LNCaP clone FGC (cell line): ENCODE results near the gene SAMSN1.

Source experiments
- DNase-seq: peaks from one replicate; pipeline ENCODE4 v3.0.0-alpha.2; 2011; ENCODE audit warnings: low read depth
- H3K4me3 ChIP-seq: 2 replicates; pipeline ENCODE4 v1.5.1; 2011; ENCODE audit warnings: mild to moderate bottlenecking, low read depth, low read length, control low read depth
- CTCF ChIP-seq: IDR thresholded peaks from 2 replicates; pipeline ENCODE4 v1.5.1; 2012; ENCODE audit warnings: mild to moderate bottlenecking; ENCODE audit not compliant: control insufficient read depth, insufficient read depth; ENCODE audit errors: extremely low read depth

Gene SAMSN1

GRCh38 chr21:14466715-14467114 lies 79.4 kb downstream of the SAMSN1 start:
- H3K4me3 ChIP-seq: no peak overlapping the region
- DNase-seq: no peak
- TF ChIP-seq CTCF: no peak

GRCh38 chr21:14457762-14458161 lies 88.4 kb downstream of the SAMSN1 start:
- no peak overlapping the region for H3K4me3 ChIP-seq
- TF ChIP-seq CTCF: no peak
- no peak for DNase-seq

GRCh38 chr21:14456911-14457310 lies 89.2 kb downstream of the SAMSN1 start:
- TF ChIP-seq CTCF: no peak
- DNase-seq: no peak

GRCh38 chr21:14454016-14455009 lies 91.8 kb downstream of the SAMSN1 start:
- no peak overlapping the region for H3K4me3 ChIP-seq
- no peak for DNase-seq
- TF ChIP-seq CTCF: no peak

More at GRCh38 chr21:14456911-14457310, 89.2 kb downstream of the SAMSN1 start:
- H3K4me3 ChIP-seq: no peak overlapping the region

- TF ChIP-seq CTCF: no peak
- DNase-seq: no peak
- no peak overlapping the region for H3K4me3 ChIP-seq
Measured at GRCh38 chr21:14453339-14454015, 92.6 kb downstream of the SAMSN1 start.

GRCh38 chr21:14452727-14453241 lies 93.3 kb downstream of the SAMSN1 start:
- DNase-seq: no peak

More at GRCh38 chr21:14452727-14453241, 93.3 kb downstream of the SAMSN1 start:
- H3K4me3 ChIP-seq: no peak overlapping the region
- no peak for TF ChIP-seq CTCF
